Glomerular endothelial cell (primary cell): ENCODE measurements around the gene DDX21. TPM values are rescaled to one million over a fixed set of nuclear protein-coding genes. Genes with fewer than 3 reads are reported as not detected.
"Not testable (repeated sequence)": the region's sequence is repeated elsewhere in the genome, so short reads cannot be mapped to it uniquely, and the experiment has no call there.

Experiments
- DNase-seq: peaks from one replicate; pipeline ENCODE4 v3.0.0-alpha.2; 2011; ENCODE audit warnings: low read depth, low spot score; ENCODE audit errors: extremely low read depth
- total RNA-seq: library from RNA; depleted of rRNA; stranded (reverse); fragments of >200 nt; gene quantifications from 2 replicates; pipeline ENCODE4 v1.2.3, GENCODE V29; 2015

DDX21 gene
- total RNA-seq: 58.5 and 70.5 TPM in 2 replicates

DNA sequence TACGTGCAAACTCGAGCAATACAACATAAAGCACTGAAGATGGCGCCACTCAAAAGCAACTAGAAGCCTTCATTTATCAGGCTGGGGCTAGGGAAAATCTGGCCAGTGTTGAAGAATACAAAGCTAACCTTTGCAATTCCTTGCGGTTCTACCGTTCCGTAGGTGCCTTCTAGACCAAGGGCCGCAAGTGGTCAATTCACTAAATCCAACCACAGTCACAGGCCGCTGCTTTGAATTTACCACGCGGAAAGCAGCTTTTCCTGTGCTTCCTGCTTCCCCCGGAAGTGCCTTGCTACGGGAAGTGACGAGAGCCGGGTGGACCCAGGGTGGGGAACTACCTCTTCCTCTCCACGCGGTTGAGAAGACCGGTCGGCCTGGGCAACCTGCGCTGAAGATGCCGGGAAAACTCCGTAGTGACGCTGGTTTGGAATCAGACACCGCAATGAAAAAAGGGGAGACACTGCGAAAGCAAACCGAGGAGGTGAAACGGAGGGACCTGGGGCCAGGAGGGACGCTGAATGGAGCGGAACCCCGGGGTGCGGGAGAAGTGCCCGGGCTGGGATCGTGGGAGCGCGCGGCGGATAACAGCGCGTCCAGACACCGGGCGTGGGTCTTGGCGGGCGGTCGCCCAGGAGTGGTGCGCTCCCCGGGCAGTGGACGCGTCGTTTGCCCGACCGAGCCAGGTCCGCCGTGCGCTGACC, at the start of gene DDX21:
Gene DDX21, plus strand, starts transcription at position 339 of the 701 bp plus-strand sequence. Its CDS starts 56 bp downstream, at position 395.
- DNase-seq: peak; percentile 80

DNA sequence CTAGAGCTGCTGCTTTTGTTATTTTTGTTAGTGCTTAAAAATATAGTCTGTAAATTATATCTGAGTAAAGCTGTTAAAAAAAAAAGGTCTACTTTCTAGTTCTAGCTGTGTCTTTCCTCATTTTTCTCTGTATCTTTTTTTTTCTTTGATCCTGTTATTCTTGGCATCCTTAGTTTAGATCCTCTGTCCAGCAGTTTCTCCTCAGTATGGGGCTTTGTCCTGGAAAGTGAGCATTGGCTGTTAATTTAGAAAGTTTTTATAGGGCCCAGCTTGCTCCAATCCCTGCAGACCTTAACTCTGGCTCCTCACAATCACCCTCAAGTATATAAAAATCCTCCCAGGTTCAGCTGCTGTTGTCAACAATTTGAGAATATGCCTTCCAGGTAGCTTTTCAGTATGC, 31.4 kb upstream of the DDX21 start:
- DNase-seq: no peak

DNA sequence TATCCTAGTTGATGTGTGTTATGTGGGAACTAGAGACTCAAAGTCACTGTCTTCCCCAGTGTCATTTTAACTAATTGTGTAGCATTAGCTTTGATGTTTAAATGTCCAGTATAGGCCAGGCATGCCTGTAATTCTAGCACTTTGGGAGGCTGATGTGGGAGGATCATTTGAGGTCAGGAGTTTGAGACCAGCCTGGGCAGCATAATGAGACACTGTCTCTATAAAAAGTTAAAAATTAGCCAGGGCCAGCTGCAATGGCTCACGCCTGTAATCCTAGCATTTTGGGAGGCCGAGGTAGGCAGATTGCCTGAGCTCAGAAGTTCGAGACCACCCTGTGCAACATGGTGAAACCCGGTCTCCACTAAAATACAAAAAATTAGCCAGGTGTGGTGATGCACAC, 30.5 kb upstream of the DDX21 start:
- no peak for DNase-seq

DNA sequence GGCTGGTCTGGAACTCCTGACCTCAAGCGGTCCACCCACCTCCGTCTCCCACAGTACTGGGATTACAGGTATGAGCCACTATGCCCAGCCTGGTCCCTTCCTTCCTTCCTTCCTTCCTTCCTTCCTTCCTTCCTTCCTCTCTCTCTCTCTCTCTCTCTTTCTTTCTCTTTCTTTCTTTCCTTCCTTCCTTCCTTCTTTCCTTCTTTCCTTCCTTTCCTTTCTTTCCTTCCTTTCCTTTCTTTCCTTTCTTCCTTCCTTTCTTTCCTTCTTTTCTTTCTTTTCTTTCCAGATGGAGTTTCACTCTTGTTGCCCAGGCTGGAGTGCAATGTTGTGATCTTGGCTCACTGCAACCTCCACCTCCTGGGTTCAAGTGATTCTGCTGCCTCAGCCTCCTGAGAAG, 26.8 kb upstream of the DDX21 start:
- not testable (repeated sequence) for DNase-seq

DNA sequence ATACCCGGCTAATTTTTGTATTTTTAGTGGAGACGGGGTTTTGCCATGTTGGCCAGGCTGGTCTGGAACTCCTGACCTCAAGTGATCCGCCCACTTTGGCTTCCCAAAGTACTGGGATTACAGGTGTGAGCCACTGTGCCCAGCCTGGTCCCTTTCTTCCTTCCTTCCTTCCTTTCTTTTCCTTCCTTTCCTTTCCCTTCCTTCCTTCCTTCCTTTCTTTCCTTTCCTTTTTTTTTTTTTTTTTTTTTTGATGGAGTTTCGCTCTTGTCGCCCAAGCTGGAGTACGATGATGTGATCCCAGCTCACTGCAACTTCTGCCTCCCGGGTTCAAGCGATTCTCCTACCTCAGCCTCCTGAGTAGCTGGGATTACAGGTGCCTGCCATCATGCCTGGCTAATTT, 26.1 kb upstream of the DDX21 start:
- DNase-seq: not testable (repeated sequence)

DNA sequence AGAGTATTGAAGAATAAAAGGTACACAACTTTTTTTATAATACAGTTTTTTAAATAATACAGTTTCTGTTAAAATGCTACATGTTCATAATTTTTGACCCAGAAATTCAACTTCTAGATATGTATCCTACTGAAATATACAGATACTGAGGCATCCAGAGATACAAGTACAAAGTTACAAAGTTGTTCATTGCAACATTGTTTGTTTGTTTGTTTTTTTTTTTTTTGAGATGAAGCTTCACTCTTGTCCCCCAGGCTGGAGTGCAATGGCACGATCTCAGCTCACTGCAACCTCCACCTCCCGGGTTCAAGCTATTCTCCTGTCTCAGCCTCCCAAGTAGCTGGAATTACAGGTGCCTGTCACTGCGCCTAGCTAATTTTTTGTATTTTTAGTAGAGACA, 23.1 kb upstream of the DDX21 start:
- DNase-seq: not testable (repeated sequence)

DNA sequence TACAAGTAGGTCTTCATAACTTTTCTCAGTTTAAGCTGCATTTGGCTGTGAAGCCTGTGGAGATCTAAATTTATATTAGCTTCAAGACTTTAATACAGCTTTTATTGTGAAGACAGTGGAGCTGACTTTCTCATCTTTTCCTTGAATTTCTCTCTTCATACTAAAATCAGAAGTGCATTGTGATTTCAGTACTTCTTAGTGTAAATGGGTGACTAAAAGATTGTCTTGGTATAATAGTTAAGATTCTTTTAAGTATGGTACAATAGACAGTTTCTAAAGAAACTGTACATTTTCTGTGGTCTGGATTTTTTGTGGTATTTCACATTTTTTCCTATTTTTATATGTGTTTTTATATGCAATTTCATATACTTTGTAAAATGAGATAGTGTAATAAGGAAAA, 21.0 kb upstream of the DDX21 start:
- no peak for DNase-seq

DNA sequence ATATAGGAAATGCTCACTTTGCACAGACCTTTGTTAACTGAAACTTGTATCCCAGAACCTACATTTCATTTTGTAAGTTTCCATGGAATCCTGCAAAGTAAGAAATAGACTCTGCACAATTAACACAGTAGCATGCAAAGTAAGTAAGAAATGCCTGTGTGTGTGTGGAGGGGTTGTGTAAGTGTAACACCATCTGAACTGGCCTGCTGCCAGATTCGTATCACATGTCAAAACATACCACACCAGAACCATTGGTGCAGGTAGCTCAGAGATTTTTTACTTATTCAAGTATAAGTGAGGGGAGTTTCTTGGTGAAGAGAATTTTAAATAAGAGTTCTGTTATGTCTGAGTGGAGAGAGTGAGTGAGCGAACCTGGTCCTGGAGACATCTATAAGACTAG, 17.9 kb upstream of the DDX21 start:
- no peak for DNase-seq

DNA sequence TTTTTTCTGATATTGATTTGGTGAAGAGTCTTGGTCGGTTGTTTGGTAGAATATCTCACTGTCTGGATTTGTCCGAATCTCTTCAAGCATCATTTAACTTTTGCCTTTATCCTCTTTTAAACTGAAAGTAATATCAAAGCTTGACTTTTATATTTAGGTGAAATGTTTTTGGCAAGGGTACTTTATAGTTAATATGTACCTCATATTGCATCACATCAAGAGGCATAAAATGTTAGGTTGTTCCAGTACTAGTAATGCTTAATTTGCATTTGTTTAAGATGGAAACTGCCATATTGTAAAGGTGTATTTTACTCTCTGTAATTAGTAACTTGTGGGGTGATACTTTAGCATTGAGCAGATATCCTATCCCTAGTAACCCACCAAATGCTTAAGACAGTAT, 17.1 kb upstream of the DDX21 start:
- no peak for DNase-seq

DNA sequence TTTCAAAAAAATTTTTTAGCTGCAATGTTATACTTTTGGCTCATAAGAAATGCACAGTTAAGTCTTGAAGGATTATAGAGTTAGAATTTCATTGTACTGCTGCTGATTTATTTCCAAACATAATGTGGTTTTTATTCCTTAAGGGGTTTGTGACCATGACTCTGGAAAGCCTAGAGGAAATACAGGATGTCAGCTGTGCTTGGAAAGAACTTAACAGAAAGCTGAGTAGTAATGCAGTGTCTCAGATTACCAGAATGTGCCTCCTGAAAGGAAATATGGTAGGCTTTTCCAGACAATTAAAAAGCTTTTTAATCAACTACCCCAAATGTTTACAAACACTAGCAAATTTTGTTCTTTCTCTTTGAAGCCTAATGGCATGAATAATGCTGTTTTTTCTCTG, 15.1 kb upstream of the DDX21 start:
- DNase-seq: not testable (repeated sequence)

DNA sequence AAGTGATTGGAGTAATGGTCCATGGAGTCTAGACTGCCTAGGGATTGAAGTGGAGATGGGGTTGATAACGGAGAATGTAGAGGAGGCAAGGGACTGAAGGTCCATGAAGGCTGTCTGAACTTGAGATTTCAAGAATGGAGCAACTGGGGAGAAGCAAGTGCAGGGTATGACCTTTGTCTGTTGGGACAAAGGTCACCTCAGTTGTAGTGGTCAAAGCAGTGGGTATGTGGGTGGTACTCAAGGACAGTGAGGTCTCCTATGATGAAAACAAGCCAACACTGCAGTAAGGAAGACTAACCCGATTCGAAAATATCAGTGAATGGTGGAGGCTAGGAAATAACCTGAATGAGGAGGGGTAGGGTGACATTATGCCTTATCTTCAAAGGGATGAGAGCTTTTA, 5.4 kb upstream of the DDX21 start:
- DNase-seq: no peak

DNA sequence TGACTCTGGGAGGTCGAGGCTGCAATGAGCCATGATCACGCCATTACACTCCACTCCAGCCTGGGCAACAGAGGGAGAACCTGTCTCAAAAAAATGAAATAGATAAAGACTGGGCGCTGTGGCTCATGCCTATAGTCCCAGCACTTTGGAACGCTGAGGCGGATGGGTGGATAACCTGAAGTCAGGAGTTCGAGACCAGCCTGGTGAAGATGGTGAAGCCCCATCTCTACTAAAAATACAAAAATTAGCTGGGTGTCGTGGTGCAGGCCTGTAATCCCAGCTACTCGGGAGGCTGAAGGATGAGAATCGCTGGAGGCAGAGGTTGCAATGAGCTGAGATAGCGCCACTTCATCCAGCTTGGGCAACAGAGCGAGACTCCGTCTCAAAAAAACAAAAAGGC, 1.1 kb upstream of the DDX21 start:
- no peak for DNase-seq

DNA sequence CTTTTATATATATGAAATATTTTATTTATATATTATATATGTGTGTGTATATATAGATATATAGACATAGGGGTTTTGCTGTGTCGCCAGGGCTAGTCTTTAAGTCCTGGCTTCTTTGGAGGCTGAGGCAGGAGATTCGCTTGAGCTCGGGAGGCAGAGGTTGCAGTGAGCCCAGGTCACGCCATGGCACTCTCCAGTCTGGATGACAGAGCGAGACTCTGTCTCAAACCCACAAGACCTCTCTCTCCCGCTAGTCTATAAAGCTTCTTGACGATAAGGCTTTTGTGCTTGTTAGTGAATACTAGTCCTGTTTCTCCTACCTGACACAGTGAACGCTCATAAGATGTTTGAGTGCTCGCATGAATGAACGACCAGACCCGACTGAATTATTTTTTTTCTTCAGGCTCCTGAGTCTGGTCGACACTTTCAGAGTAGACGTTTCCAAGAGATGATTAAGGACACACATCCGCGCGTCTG, 577 bp upstream of the DDX21 start:
- DNase-seq: peak; percentile 22

DNA sequence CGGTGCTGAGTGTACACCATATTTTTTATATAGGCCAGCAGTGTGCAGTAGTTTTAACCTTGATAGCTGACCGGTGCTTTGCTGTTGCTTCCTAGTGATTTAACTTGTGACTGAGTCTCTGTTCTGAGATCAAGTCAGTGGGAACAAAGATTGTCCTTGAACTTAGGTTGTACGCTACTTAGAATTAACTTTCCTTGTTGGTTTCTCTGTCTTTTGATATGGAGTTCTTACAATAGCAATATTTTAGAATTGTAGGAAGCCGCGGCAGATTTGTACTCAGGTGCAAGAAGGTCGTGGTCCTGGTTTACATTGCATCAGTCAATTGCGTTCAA, 1.3 kb downstream of the DDX21 start:
- DNase-seq: no peak

DNA sequence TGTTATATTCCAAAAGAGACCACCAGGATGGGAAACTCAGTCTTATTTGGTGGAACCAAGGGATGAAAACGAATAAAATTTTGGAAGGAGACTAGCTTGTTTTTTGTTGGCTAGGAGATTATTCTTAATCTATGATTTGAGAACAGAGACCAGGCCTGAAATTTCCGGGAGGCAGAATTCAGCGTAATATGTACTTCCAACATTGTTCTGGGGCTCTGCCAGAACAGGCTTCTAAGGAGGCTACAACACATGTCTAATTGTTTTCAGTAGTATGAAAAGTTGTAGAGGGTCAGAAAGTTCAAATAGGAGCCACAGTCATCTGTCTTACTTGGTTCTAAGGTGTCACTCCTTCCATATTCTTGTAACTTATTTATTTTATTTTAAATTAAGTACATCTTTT, 1.7 kb downstream of the DDX21 start:
- no peak for DNase-seq

DNA sequence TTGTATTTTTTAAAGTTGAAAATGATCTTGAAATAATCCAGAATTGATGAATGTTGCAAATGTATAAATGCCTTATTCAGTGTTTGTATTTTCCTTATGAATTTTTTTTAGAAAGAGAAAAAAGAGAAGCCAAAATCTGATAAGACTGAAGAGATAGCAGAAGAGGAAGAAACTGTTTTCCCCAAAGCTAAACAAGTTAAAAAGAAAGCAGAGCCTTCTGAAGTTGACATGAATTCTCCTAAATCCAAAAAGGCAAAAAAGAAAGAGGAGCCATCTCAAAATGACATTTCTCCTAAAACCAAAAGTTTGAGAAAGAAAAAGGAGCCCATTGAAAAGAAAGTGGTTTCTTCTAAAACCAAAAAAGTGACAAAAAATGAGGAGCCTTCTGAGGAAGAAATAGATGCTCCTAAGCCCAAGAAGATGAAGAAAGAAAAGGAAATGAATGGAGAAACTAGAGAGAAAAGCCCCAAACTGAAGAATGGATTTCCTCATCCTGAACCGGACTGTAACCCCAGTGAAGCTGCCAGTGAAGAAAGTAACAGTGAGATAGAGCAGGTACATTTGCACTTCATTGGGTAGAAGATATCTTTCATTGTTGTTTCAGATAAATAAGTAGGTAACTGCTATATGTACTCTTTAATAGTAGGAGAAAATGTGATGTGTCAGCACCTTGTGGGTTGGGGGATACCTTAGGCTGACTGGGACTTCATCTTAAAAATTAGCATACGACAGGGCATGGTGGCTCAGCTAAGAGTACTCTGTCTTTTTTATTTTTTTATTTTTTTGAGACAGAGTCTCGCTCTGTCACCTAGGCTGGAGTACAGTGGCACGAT, 3.9 kb downstream of the DDX21 start:
- DNase-seq: no peak

DNA sequence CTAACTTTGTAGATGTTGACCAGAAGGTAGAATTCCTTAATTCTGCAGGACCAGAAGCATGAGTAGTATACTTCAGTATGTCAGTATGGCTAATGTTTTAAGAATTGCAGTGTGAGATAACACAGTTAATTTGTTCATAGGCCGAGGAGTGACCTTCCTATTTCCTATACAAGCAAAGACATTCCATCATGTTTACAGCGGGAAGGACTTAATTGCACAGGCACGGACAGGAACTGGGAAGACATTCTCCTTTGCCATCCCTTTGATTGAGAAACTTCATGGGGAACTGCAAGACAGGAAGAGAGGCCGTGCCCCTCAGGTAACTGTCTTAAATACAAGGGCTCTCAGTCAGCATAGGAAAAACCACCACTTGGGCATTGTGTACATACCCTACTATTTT, 7.2 kb downstream of the DDX21 start:
- DNase-seq: no peak

DNA sequence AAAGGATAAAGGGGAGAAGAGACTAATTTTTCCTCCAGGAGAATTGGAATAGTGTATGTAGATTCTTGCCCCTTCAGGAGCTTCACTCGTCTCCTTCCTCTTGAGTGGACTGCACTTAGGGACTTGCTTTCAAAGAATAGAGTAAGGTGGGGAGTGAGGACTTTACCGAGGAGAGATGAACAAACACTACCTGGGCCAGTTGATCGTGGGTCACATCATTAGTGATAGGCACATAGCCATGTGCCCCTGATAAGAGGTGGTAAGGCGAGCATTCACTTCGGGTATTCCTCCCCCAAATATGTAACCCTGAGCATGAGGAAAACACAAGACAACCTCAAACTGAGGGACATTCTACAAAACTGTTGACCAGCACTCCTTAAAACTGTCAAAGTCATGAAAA, 18.0 kb downstream of the DDX21 start:
- DNase-seq: no peak

DNA sequence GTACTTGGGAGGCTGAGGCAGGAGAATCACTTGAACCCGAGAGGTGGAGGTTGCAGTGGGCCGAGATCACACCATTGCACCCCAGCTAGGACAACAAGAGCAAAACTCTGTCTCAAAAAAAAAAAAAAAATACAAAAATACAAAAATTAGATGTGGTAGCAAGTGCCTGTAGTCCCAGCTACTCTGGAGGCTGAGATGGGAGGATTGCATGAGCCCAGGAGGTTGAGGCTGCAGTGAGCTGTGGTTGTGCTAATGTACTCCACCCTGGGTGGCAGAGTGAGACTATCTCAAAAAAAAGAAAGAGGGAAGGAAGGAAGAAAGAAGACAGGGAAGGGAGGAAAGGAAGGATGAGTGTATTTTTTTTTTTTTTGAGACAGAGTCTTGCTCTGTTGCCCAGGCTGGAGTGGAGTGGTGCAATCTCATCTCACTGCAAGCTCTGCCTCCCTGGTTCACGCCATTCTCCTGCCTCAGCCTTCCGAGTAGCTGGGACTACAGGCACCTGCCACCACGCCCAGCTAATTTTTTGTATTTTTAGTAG, 20.0 kb downstream of the DDX21 start:
- not testable (repeated sequence) for DNase-seq

DNA sequence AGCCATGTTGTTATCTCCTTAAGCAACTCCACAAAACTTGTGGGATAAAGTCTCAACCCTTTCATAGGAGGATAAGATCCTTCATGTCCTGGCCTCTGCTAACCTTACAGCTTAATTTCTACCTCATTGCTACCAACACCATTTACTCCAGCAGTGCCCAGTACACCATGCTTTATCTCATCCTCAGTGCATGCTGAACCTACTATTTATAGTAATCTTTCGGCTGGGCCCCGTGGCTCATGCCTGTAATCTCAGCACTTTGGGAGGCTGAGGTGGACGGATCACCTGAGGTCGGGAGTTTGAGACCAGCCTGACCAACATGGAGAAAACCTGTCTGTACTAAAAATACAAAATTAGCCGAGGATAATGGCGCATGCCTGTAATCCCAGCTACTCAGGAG, 23.8 kb downstream of the DDX21 start:
- not testable (repeated sequence) for DNase-seq

DNA sequence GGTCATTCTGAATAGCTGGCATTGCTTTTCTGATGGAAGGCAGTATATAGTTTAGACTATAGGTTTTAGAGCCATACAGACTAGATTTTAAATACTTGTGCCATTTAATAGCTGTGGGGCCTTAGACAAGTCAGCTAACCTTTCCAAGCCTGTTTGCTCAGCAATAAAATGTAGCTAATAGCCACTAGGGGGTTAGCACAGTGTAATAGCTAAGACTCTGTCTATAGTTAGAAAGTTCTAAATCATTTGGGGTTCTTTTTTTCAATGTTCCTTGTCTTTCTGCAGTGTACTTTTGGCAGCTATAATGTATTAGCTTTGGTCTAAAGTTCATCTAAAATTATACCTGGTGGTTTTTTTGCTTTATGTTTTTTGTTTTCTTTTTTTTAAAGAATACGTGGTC, 25.1 kb downstream of the DDX21 start:
- DNase-seq: no peak

DNA sequence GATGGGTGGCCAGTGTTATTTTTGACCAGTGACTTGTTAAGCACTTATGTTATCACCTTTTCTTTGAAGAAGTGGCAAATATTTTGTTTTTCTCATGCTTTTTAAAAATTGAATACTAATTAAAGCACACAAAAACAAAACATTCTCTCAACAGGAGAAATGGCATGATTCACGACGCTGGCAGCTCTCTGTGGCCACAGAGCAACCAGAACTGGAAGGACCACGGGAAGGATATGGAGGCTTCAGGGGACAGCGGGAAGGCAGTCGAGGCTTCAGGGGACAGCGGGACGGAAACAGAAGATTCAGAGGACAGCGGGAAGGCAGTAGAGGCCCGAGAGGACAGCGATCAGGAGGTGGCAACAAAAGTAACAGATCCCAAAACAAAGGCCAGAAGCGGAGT, 26.4 kb downstream of the DDX21 start:
- no peak for DNase-seq
